Activated gamma-delta T cell treated with anti-CD3 and anti-CD28 coated beads, Interleukin-2, amount 50 U/mL, for 16 hours (primary cell): Measurements from ENCODE around the gene PPP1R7.

Source experiments
- DNase-seq: peaks from one replicate; pipeline ENCODE4 v3.0.0-alpha.2; 2020; ENCODE audit warnings: low read depth

Gene PPP1R7

GRCh38 chr2:241121008-241121407 is 29.3 kb upstream of the PPP1R7 start:
- no peak for DNase-seq

- DNase-seq = no peak
These were observed 27.8 kb upstream of the PPP1R7 start for GRCh38 chr2:241122376-241123002.

GRCh38 chr2:241123816-241124536 is 26.3 kb upstream of the PPP1R7 start:
- DNase-seq = no peak

GRCh38 chr2:241125626-241126025 is 24.6 kb upstream of the PPP1R7 start:
- DNase-seq = no peak

- no peak for DNase-seq
These were observed 24.1 kb upstream of the PPP1R7 start for GRCh38 chr2:241126201-241126611.

GRCh38 chr2:241126771-241127202 is 23.5 kb upstream of the PPP1R7 start:
- DNase-seq = no peak

GRCh38 chr2:241128266-241128665 is 22.0 kb upstream of the PPP1R7 start:
- DNase-seq = no peak

GRCh38 chr2:241129086-241129871 is 21.0 kb upstream of the PPP1R7 start:
- DNase-seq = no peak

- DNase-seq = no peak
These were observed 20.0 kb upstream of the PPP1R7 start for GRCh38 chr2:241130316-241130715.

GRCh38 chr2:241131531-241131930 is 18.7 kb upstream of the PPP1R7 start:
- no peak for DNase-seq

GRCh38 chr2:241132538-241133435 is 17.5 kb upstream of the PPP1R7 start:
- DNase-seq = no peak

- no peak for DNase-seq
These were observed 16.8 kb upstream of the PPP1R7 start for GRCh38 chr2:241133436-241133820.

- no peak for DNase-seq
These were observed 15.6 kb upstream of the PPP1R7 start for GRCh38 chr2:241134711-241135110.

GRCh38 chr2:241135737-241136136 is 14.5 kb upstream of the PPP1R7 start:
- DNase-seq = no peak

GRCh38 chr2:241136191-241136590 is 14.1 kb upstream of the PPP1R7 start:
- DNase-seq = no peak

GRCh38 chr2:241136661-241137260 is 13.5 kb upstream of the PPP1R7 start:
- no peak for DNase-seq

- DNase-seq = no peak
These were observed 12.7 kb upstream of the PPP1R7 start for GRCh38 chr2:241137276-241138190.

GRCh38 chr2:241138471-241138870 is 11.8 kb upstream of the PPP1R7 start:
- no peak for DNase-seq

- DNase-seq = no peak
These were observed 10.5 kb upstream of the PPP1R7 start for GRCh38 chr2:241139531-241140444.
